22Rv1 (cell line): ENCODE results near the gene TBX15.

Source experiments
- H3K27ac ChIP-seq: fragments of 450-650 bp; 2 replicates; pipeline ENCODE4 v1.5.1; 2017
- ZFX ChIP-seq: fragments of 450-650 bp; IDR thresholded peaks from 2 replicates; pipeline ENCODE4 v1.6.1; 2017; ENCODE audit warnings: antibody characterized with exemption, borderline replicate concordance
- TF ChIP-seq, protein P1 (sequence below): fragments of 450-650 bp; IDR thresholded peaks from 2 replicates; pipeline ENCODE4 v1.5.1; 2017; ENCODE audit warnings: mild to moderate bottlenecking

The TBX15 gene

DNA sequence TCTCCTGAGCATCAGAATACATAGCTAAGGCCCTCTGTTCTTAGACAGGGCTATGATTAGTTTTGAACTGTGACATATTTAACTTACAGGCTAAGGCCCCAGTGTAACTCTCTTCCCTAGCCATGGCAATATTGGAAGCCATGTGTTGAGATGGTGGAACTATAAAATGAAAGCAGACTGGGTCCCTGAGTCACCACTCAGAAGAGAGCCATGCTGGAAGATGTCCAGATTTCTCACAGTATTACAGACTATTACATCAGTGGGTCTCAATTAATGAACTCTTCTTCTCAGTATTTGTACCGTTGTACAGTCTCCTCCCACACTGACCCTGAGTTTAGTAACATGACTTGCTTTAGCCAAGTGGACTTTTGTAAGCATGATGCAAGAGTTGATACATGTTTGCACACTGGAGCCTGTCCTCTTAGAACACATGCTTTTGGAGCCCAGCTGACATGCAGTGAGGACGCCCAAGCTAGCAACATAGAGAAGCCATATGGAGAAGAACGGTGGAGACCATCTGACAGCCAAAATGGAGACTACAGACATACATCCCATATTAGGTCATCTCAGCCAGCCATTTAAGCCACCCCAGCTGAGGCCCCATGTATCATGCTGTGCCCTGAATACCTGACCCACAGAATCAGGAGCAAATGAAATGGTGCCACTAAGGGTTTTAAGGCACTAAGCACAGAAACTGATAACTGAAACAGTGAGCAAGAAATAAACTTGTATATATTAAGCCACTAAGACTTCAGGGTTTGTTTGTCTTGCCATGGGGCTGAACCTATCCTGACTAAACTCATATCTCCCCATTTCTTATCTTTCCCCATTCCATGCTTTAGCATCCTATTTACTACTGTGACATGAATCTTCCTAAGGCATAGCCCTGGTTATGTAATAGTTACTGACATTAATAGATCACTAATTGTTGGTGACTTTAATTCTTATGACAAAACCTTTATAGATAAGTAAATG, 24.4 kb downstream of the TBX15 start:
- no peak overlapping the region for H3K27ac ChIP-seq
- no peak for TF ChIP-seq ZFX
- TF ChIP-seq, protein P1, sequence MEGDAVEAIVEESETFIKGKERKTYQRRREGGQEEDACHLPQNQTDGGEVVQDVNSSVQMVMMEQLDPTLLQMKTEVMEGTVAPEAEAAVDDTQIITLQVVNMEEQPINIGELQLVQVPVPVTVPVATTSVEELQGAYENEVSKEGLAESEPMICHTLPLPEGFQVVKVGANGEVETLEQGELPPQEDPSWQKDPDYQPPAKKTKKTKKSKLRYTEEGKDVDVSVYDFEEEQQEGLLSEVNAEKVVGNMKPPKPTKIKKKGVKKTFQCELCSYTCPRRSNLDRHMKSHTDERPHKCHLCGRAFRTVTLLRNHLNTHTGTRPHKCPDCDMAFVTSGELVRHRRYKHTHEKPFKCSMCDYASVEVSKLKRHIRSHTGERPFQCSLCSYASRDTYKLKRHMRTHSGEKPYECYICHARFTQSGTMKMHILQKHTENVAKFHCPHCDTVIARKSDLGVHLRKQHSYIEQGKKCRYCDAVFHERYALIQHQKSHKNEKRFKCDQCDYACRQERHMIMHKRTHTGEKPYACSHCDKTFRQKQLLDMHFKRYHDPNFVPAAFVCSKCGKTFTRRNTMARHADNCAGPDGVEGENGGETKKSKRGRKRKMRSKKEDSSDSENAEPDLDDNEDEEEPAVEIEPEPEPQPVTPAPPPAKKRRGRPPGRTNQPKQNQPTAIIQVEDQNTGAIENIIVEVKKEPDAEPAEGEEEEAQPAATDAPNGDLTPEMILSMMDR: no peak

DNA sequence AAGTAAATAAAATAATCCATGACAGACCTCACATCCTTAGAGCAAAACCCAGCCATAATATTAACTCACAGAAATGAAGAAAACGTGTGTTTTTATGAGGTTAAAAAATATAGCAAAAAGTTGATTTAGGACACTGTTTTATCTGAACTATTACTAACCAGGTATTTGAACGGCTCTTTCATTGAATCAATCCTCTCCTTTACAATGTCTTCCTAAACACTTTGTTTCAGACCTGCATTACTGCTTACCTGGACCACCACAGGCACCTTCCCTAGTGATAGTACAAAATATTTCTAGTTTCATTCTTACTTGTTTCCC, 25.0 kb downstream of the TBX15 start:
- no peak overlapping the region for H3K27ac ChIP-seq
- TF ChIP-seq, protein P1: no peak
- TF ChIP-seq ZFX: no peak

DNA sequence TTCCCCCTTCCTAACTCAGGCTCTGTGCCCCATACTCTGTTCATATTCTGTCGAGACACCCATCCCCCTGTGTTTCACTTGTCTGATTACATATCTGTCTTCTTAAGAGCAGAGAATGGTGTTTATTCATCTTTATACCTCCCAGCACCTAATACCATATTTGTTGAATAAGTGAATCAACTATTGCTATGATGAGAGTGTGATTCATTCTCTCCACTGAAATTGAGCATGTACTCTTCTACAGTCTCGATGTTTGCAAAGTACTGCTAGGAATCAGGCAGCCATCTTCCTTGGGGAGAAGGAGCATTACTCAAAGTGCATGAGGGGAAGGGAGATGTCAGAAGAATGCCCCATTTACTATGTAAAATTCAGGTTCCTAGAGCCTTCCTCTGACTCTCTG, 27.0 kb downstream of the TBX15 start:
- no peak for TF ChIP-seq ZFX
- TF ChIP-seq, protein P1: no peak
- H3K27ac ChIP-seq: no peak overlapping the region

DNA sequence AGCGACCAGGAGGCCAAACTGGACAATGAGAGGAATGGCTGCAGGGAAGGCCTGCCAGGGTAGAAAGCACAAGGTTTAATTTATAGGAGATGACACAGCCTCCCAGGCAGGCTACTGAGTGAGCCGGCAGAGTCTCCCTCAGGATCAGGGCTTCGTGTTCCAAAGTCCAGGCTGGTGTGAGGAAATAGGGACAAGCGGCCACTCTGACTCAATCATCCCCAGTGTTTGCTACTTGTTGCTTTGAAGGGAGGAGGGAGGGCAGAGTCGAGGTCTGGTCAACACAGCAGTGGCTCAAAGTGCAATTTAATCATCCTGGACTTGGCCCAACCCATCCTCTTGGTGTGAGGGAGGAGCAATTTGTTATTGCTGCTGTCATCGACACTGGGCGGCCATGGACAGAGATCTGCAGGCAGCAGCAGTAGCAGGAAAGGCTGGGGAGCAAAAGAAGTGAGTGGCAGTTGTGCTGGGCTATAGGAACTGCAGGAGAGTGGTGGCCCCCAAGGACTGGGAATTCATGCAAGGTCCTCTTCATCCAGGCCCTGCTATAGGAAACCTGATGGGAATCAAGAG, 27.5 kb downstream of the TBX15 start:
- no peak overlapping the region for H3K27ac ChIP-seq
- TF ChIP-seq, protein P1: no peak
- no peak for TF ChIP-seq ZFX

DNA sequence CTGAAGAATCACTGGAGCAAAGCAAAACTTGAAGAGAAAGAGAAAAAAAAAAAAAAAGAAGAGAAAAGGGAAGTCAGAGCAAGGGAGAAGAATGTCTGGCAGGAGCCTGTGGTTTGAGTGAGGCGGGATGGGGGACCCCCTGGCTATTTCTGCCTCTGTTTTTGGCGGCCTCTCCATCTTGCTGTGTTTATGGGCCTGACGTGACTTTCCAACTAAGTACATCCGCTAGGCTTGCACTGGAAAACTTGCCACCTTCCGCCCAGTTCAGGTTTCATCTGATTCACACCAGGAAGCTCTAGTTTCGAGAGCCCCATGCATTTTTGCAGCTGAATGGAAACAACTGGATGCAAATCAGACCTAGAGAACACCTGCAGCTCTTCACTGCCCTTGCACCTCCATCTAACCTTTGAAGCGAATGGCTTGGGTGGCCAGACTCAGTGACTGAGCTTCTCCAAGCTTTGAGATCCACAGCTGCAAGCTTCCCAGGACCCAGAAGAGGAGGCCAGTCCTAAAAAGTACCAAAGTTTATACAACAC, 28.0 kb downstream of the TBX15 start:
- TF ChIP-seq ZFX: no peak
- TF ChIP-seq, protein P1: no peak
- no peak overlapping the region for H3K27ac ChIP-seq

DNA sequence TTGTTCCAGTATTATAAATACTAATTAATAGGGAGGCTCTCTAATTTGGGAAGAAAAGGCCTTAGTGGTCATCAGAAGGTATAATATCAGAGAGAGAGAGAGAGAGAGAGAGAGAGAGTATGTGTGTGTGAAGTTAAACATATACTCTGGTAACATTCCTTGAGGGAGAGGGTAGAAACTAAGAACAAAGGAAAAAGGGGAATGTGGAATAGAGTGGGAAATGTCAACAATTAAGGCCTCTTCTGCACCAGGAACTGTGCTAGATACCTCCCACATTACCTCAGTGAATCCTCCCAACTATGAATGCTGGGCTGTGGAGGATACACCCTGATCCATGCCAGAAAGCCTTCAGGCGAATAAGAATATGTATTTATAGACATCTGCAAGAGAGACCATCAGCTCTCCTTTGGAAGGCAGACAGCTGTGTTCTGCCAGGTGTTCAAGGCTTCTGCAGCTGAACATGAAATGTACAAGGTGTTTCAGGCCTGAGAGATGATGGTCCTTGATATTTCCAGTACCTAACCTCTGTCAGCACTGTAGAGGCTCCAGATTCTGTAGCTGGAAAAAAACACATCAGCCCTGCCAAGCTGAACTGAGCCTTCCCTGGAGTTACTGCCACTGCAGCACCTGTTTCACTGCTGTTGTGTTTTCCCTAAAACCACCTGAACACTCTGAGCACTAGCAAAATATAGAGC, 29.1 kb downstream of the TBX15 start:
- TF ChIP-seq, protein P1: no peak
- TF ChIP-seq ZFX: no peak
- H3K27ac ChIP-seq: no peak overlapping the region
